ENCODE measurements around the gene GPATCH8. TPM values are rescaled to one million over a fixed set of nuclear protein-coding genes. Genes with fewer than 3 reads are reported as not detected.

The GPATCH8 gene
- total RNA-seq, 1 donor from 2014 or later = 39.0 TPM

DNA sequence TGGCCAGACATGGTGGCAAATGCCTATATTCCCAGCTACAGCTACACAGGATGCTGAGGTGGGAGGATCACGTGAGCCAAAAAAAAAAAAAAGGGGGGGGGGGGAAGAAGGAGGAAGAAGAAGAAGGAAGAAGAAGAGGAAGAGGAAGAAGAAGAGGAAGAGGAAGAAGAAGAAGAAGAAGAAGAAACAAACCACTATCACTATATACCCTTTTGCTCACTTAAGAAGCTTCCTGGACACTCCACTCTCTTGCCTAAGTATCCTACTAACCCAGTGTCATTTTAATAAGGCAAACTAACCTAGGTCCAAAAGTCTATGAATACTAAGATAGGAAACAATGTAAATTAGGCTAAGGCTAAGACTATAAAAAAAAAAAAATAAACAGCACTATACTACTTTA is 54.8 kb downstream of the GPATCH8 start:
- Histone ChIP-seq H3K4me1 (peaks cover 6% of the 10 kb centered on the region), H3K9me3 (no peaks in the 10 kb centered on the region), H3K4me3 (no peak overlapping the region), H3K27ac (no peak overlapping the region), H3K36me3 (no peaks in the 10 kb centered on the region), H3K27me3 (no peaks in the 10 kb centered on the region)
- TF ChIP-seq POLR2A (IDR thresholded peaks at IDR 0.05) (no peak), POLR2AphosphoS5 (IDR thresholded peaks at IDR 0.05; ENCODE audit: insufficient read depth in 1 of 2, low read depth in 1 of 2) (no peak)
- TF ChIP-seq, protein P1, sequence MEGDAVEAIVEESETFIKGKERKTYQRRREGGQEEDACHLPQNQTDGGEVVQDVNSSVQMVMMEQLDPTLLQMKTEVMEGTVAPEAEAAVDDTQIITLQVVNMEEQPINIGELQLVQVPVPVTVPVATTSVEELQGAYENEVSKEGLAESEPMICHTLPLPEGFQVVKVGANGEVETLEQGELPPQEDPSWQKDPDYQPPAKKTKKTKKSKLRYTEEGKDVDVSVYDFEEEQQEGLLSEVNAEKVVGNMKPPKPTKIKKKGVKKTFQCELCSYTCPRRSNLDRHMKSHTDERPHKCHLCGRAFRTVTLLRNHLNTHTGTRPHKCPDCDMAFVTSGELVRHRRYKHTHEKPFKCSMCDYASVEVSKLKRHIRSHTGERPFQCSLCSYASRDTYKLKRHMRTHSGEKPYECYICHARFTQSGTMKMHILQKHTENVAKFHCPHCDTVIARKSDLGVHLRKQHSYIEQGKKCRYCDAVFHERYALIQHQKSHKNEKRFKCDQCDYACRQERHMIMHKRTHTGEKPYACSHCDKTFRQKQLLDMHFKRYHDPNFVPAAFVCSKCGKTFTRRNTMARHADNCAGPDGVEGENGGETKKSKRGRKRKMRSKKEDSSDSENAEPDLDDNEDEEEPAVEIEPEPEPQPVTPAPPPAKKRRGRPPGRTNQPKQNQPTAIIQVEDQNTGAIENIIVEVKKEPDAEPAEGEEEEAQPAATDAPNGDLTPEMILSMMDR (IDR thresholded peaks at IDR 0.05) = no peak
- no peak for DNase-seq (ENCODE audit: extremely low spot score in 2 of 2)
- intact Hi-C loops (cut with DNase I) = no loop called here

DNA sequence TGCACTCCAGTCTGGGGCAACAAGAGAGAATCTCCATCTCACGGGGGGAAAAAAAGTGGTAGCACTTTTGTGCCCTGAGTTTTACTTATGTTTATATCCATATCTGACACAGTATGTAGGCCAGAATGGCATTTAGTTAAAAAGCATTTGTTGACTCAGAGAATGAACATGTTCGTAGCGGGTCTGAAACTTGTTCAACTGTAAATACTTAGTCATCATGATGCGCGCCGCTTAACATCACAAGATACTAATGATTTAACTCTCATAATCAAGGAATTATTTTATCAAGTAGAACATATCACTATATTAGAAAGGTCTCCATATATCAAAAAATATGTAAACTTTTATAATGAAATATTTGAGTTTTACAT is 58.5 kb downstream of the GPATCH8 start:
- Histone ChIP-seq H3K4me1 (peaks cover 12% of the 10 kb centered on the region), H3K9me3 (no peaks in the 10 kb centered on the region), H3K4me3 (no peak overlapping the region), H3K27me3 (no peaks in the 10 kb centered on the region), H3K27ac (no peak overlapping the region), H3K36me3 (no peaks in the 10 kb centered on the region)
- TF ChIP-seq POLR2A (IDR thresholded peaks at IDR 0.05) = no peak
- TF ChIP-seq POLR2AphosphoS5 (IDR thresholded peaks at IDR 0.05; ENCODE audit: insufficient read depth in 1 of 2, low read depth in 1 of 2) = no peak
- intact Hi-C loops (cut with DNase I) = no loop called here
- no peak for DNase-seq (ENCODE audit: extremely low spot score in 2 of 2)

DNA sequence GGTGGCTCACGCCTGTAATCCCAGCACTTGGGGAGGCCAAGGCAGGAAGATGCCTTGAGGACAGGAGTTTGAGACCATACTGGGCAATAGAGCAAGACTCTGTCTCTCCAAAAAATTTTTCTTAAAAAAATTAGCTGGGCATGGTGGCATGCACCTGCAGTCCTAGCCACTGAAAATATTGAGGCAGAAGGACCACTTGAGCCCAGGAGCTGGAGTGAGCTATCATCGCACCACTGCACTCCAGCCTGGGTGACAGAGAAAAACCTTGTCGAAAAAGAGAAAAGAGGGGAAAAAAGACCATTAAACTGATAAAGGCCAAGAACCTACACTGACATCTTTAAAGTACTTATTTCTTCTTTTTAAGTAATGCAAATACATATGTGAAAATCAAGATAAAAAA is 60.4 kb downstream of the GPATCH8 start:
- no peaks in the 10 kb centered on the region for H3K27me3 ChIP-seq
- intact Hi-C loops (cut with DNase I) = no loop called here
- H3K4me1 ChIP-seq = peaks cover 20% of the 10 kb centered on the region
- no peak overlapping the region for H3K27ac ChIP-seq
- H3K36me3 ChIP-seq = no peaks in the 10 kb centered on the region
- TF ChIP-seq, protein P1 (IDR thresholded peaks at IDR 0.05) = no peak
- no peak for TF ChIP-seq POLR2AphosphoS5 (IDR thresholded peaks at IDR 0.05; ENCODE audit: insufficient read depth in 1 of 2, low read depth in 1 of 2)
- no peak for TF ChIP-seq POLR2A (IDR thresholded peaks at IDR 0.05)
- H3K9me3 ChIP-seq = no peaks in the 10 kb centered on the region
- DNase-seq (ENCODE audit: extremely low spot score in 2 of 2) = no peak
- H3K4me3 ChIP-seq = no peak overlapping the region

DNA sequence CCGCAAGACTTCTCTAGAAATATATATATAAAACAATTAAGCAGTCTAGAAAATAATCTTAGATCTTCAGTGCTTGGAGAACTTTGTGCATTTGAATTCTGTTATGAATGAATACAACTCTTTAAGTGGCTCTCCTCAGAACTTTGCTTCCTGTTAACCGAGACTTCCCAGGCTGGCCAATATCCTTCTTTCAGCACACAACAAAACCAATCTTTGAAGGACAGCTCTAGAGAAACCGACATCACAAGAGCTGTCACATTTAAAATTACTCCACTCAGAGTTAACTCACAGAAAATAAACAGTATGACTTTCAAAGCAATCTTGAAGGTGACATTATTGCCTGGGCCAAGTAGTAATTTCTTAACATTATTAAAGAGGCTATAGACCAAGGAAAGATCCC is 64.0 kb downstream of the GPATCH8 start:
- DNase-seq (ENCODE audit: extremely low spot score in 2 of 2) = no peak
- intact Hi-C loops (cut with DNase I) = no loop called here
- peaks cover 14% of the 10 kb centered on the region for H3K4me1 ChIP-seq
- TF ChIP-seq, protein P1 (IDR thresholded peaks at IDR 0.05) = no peak
- no peak for TF ChIP-seq POLR2A (IDR thresholded peaks at IDR 0.05)
- TF ChIP-seq POLR2AphosphoS5 (IDR thresholded peaks at IDR 0.05; ENCODE audit: insufficient read depth in 1 of 2, low read depth in 1 of 2) = no peak
- peaks cover 0 to 18% of the 10 kb centered on the region in 2 donors for H3K36me3 ChIP-seq
- no peak overlapping the region for H3K4me3 ChIP-seq
- no peak overlapping the region for H3K27ac ChIP-seq
- H3K9me3 ChIP-seq = no peaks in the 10 kb centered on the region
- no peaks in the 10 kb centered on the region for H3K27me3 ChIP-seq

DNA sequence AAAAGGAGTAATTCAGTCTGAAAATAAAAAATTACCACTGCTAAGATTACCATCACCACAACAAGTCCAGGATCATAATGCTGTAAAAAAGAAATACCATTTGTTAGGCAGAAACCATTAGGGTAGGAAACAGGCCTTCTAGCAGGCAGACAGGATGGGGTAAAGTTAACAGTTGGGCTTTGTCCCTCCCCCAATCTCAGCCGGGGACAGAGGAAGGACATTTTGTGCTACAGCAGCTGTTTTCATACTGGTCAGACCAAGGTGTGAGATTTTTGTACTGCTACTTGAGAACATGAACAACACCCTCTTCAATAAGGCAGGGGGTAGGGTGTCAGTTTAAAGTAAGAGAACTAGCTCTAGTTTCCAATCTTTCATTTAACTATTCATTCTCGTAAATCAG is 64.6 kb downstream of the GPATCH8 start:
- no peak for TF ChIP-seq POLR2A (IDR thresholded peaks at IDR 0.05)
- no peak for TF ChIP-seq POLR2AphosphoS5 (IDR thresholded peaks at IDR 0.05; ENCODE audit: insufficient read depth in 1 of 2, low read depth in 1 of 2)
- TF ChIP-seq, protein P1 (IDR thresholded peaks at IDR 0.05) = no peak
- H3K27me3 ChIP-seq = no peaks in the 10 kb centered on the region
- no peak overlapping the region for H3K4me3 ChIP-seq
- intact Hi-C loops (cut with DNase I) = no loop called here
- peaks cover 14% of the 10 kb centered on the region for H3K4me1 ChIP-seq
- peaks cover 0 to 23% of the 10 kb centered on the region in 2 donors for H3K36me3 ChIP-seq
- H3K27ac ChIP-seq = no peak overlapping the region
- no peak for DNase-seq (ENCODE audit: extremely low spot score in 2 of 2)
- no peaks in the 10 kb centered on the region for H3K9me3 ChIP-seq
